IMR-90 (cell line): ENCODE measurements around the gene BAG1. TPM values are rescaled to one million over a fixed set of nuclear protein-coding genes. Genes with fewer than 3 reads are reported as not detected.

Experiments used
- ATAC-seq: fragments of 200-7000 bp; cut with Tn5 transposase; 2 replicates; pipeline ENCODE4 v1.9.1; 2020; ENCODE audit warnings: low read depth, mild to moderate bottlenecking, moderate library complexity
- BruUV-seq: library from RNA; stranded (reverse); fragments of 400-500 nt; replicated peaks from 2 replicates; lab custom pipeline; 2021; lab: Mats Ljungman, UMichigan
- CTCF ChIA-PET: fragments of 300-600 bp; formaldehyde crosslinking; extraction: SDS; loops from one replicate; lab custom pipeline; 2021; ENCODE audit warnings: antibody characterized with exemption; lab: Yijun Ruan, JAX
- POLR2A ChIA-PET: fragments of 300-600 bp; sonication (Branson Sonifier 250); formaldehyde crosslinking; loops from one replicate; lab custom pipeline; 2022; ENCODE audit warnings: antibody characterized with exemption; ENCODE audit not compliant: unreplicated experiment; lab: Charles Lee
- DNase-seq: peaks from one replicate; pipeline ENCODE4 v3.0.0; 2013
- H2AFZ ChIP-seq: replicated peaks from 2 replicates; pipeline ENCODE3; 2013; ENCODE audit warnings: low read length, mild to moderate bottlenecking; ENCODE audit not compliant: poor library complexity
- H2AK5ac ChIP-seq: 2 replicates; pipeline ENCODE4 v1.6.1; 2013; ENCODE audit warnings: low read depth, low read length, inconsistent platforms
- H2AK9ac ChIP-seq: replicated peaks from 2 replicates; pipeline ENCODE3; 2013; ENCODE audit warnings: mild to moderate bottlenecking, low read depth, low read length, moderate library complexity; ENCODE audit not compliant: poor library complexity
- H2BK120ac ChIP-seq: 2 replicates; pipeline ENCODE4 v1.6.1; 2013; ENCODE audit warnings: low read depth, low read length, inconsistent platforms
- H2BK15ac ChIP-seq: 3 replicates; pipeline ENCODE4 v1.6.1; 2013; ENCODE audit warnings: low read depth, low read length, inconsistent platforms
- H2BK20ac ChIP-seq: 2 replicates; pipeline ENCODE4 v1.6.1; 2013; ENCODE audit warnings: low read depth, mild to moderate bottlenecking, inconsistent platforms, low read length, moderate library complexity
- H2BK5ac ChIP-seq: 2 replicates; pipeline ENCODE4 v1.6.1; 2013; ENCODE audit warnings: mild to moderate bottlenecking, low read depth, low read length, inconsistent platforms; ENCODE audit not compliant: poor library complexity, severe bottlenecking
- H3K14ac ChIP-seq: replicated peaks from 2 replicates; pipeline ENCODE4 v1.6.1; 2013; ENCODE audit warnings: low read depth, low read length, inconsistent platforms
- H3K18ac ChIP-seq: 2 replicates; pipeline ENCODE4 v1.6.1; 2013; ENCODE audit warnings: low read depth, low read length, control low read depth
- H3K23ac ChIP-seq: 2 replicates; pipeline ENCODE4 v1.6.1; 2013; ENCODE audit warnings: low read depth, low read length, inconsistent platforms
- H3K27ac ChIP-seq: 2 replicates; pipeline ENCODE4 v1.5.1; 2013; ENCODE audit warnings: mild to moderate bottlenecking, control low read depth, low read length; ENCODE audit not compliant: insufficient read depth
- H3K27me3 ChIP-seq: 2 replicates; pipeline ENCODE4 v1.6.1; 2013; ENCODE audit warnings: low read length; ENCODE audit not compliant: control insufficient read depth, insufficient read depth
- H3K36me3 ChIP-seq: 2 replicates; pipeline ENCODE4 v1.6.1; 2013; ENCODE audit warnings: low read length, mixed read lengths; ENCODE audit not compliant: control insufficient read depth, insufficient read depth
- H3K4ac ChIP-seq: 2 replicates; pipeline ENCODE4 v1.6.1; 2013; ENCODE audit warnings: low read depth, low read length, inconsistent platforms
- H3K4me1 ChIP-seq: 2 replicates; pipeline ENCODE4 v1.6.1; 2013; ENCODE audit warnings: low read length, mixed read lengths; ENCODE audit not compliant: control insufficient read depth, insufficient read depth
- H3K4me2 ChIP-seq: 2 replicates; pipeline ENCODE4 v1.6.1; 2013; ENCODE audit warnings: low read depth, mild to moderate bottlenecking, control low read depth, low read length, moderate library complexity
- H3K4me3 ChIP-seq: 2 replicates; pipeline ENCODE4 v1.5.1; 2013; ENCODE audit warnings: low read depth, mild to moderate bottlenecking, control low read depth, low read length, moderate library complexity; ENCODE audit not compliant: insufficient read depth
- H3K56ac ChIP-seq: 2 replicates; pipeline ENCODE4 v1.6.1; 2013; ENCODE audit warnings: low read length, inconsistent platforms; ENCODE audit not compliant: insufficient read depth; ENCODE audit errors: extremely low read depth
- H3K79me1 ChIP-seq, 2 experiments: 2 replicates each; pipeline ENCODE4 v1.6.1; 2013; ENCODE audit warnings: low read length in 2 of 2, inconsistent platforms in 1 of 2, low read depth in 1 of 2
- H3K9ac ChIP-seq: 2 replicates; pipeline ENCODE4 v1.6.1; 2013; ENCODE audit warnings: low read depth, low read length, control low read depth
- H3K9me1 ChIP-seq: 2 replicates; pipeline ENCODE4 v1.6.1; 2013; ENCODE audit warnings: low read length, inconsistent platforms; ENCODE audit not compliant: insufficient read depth
- H3K9me3 ChIP-seq: 2 replicates; pipeline ENCODE4 v1.6.1; 2013; ENCODE audit warnings: low read length; ENCODE audit not compliant: control insufficient read depth, insufficient read depth
- H4K20me1 ChIP-seq: 2 replicates; pipeline ENCODE4 v1.6.1; 2013; ENCODE audit warnings: low read length, inconsistent platforms; ENCODE audit not compliant: insufficient read depth
- H4K5ac ChIP-seq: 2 replicates; pipeline ENCODE4 v1.6.1; 2013; ENCODE audit warnings: mild to moderate bottlenecking, low read depth, low read length, control low read depth
- H4K8ac ChIP-seq, 2 experiments: 2 replicates each; pipeline ENCODE4 v1.6.1; 2013; ENCODE audit warnings: low read depth in 2 of 2, low read length in 2 of 2, control low read depth in 1 of 2, inconsistent platforms in 1 of 2
- H4K91ac ChIP-seq: 2 replicates; pipeline ENCODE4 v1.6.1; 2013; ENCODE audit warnings: low read depth, low read length, inconsistent platforms; ENCODE audit not compliant: insufficient read depth
- CEBPB ChIP-seq: IDR thresholded peaks from 2 replicates; pipeline ENCODE4 v1.6.1; 2012; ENCODE audit warnings: low read depth, low read length, improper control_type of control experiment
- CHD1 ChIP-seq: IDR thresholded peaks from 2 replicates; pipeline ENCODE4 v1.6.1; 2012; ENCODE audit warnings: low read depth, low read length, improper control_type of control experiment
- MAFK ChIP-seq: IDR thresholded peaks from 2 replicates; pipeline ENCODE4 v1.6.1; 2012; ENCODE audit warnings: low read depth, low read length, improper control_type of control experiment
- WGBS, 2 experiments: methylation state at CpG; one replicate each; pipeline versions ENCODE4 v1.1.5 to v1.1.7; 2013; ENCODE audit warnings: missing lambda C conversion rate in 2 of 2; ENCODE audit not compliant: insufficient read length in 1 of 2; ENCODE audit errors: extremely low coverage in 2 of 2; 5-methylcytosine and 5-hydroxymethylcytosine counted together
- dilution Hi-C: fragments of 300-500 bp; cut with HindIII; formaldehyde crosslinking; loops from one replicate; pipeline ENCODE4 v1.14.3; 2018; ENCODE audit warnings: low sequenced_read_pairs; ENCODE audit not compliant: unreplicated experiment
- in situ Hi-C: fragments of 300-500 bp; cut with MboI; formaldehyde crosslinking; loops from 3 replicates; pipeline ENCODE4 v1.14.3; 2019; ENCODE audit warnings: low sequenced_read_pairs, inconsistent platforms, mixed read lengths
- intact Hi-C: fragments of 100-400 bp; cut with micrococcal nuclease; formaldehyde crosslinking; loops from 2 replicates; pipeline ENCODE4 v1.10.0; 2022
- polyA plus RNA-seq, 3 experiments: library from polyadenylated mRNA; depleted of rRNA; stranded (reverse); fragments of >200 nt; gene quantifications; 2 replicates each; pipeline ENCODE4 v1.2.3, GENCODE V29; 2012; ENCODE audit warnings: low replicate concordance in 1 of 3
- total RNA-seq: library from RNA; depleted of rRNA; stranded (reverse); fragments of >200 nt; gene quantifications from 2 replicates; pipeline ENCODE4 v1.2.3, GENCODE V29; 2012

Gene BAG1
- total and polyA plus RNA-seq, 2 of the 4 experiments (the other 2 are of a cell fraction), result 4.5 to 20.9 TPM

- dilution Hi-C loops, result loop anchor here (25.0 kb wide), 1 partner anchor 169 kb away; the partner anchor contains the start of gene NOL6
- in situ Hi-C loops, result loop anchor here (5.0 kb wide), 1 partner anchor 174 kb away; no protein-coding TSS in a partner anchor
- Histone ChIP-seq H3K4me1 (peaks cover 7% of the 10 kb centered on the region), H3K27ac (no peak overlapping the region), H4K20me1 (0 out of 2 replicates have a peak, but pooled peaks cover 4% of the 10 kb centered on the region), H2BK5ac (no peak overlapping the region), H2AFZ (no peak overlapping the region), H2BK120ac (no peak overlapping the region), H3K9me3 (no peaks in the 10 kb centered on the region), H3K79me1 (peaks cover 48 to 82% of the 10 kb centered on the region in 2 experiments), H3K27me3 (no peaks in the 10 kb centered on the region), H3K4me3 (no peak overlapping the region), H2BK15ac (no peak overlapping the region), H3K36me3 (peaks cover 31% of the 10 kb centered on the region), H3K14ac (no peak overlapping the region), H3K9ac (no peak overlapping the region), H4K5ac (no peak overlapping the region), H2AK9ac (no peak overlapping the region), H3K56ac (no peak overlapping the region), H4K91ac (no peak overlapping the region), H3K4me2 (no peak overlapping the region), H2AK5ac (no peak overlapping the region), H4K8ac (no peak overlapping the region), H2BK20ac (no peak overlapping the region), H3K9me1 (peaks cover 10% of the 10 kb centered on the region), H3K18ac (no peak overlapping the region), H3K4ac (no peak overlapping the region), H3K23ac (no peak overlapping the region)
- no TSS peak for BruUV-seq
- ATAC-seq, result no peak
- ChIA-PET CTCF (no interaction called here), POLR2A (no interaction called here)
- DNase-seq, result no peak
- intact Hi-C loops, result loop anchor here (10.0 kb wide), 1 partner anchor 61 kb away; no protein-coding TSS in a partner anchor
- WGBS, 2 experiments, result no CpG with 5 or more reads among the region's 2 CpGs
- TF ChIP-seq CHD1 (no peak), MAFK (no peak), CEBPB (0 out of 2 replicates have a peak, but pooled peaks have one; percentile 24)
Observed at GRCh38 chr9:33293782-33294181, 29.3 kb upstream of the BAG1 start.
